Activated T-cell treated with anti-CD3 and anti-CD28 coated beads, Interleukin-2, amount 50 U/mL, for 48 hours (primary cell): ENCODE data around the gene LRRC8D.

Experiments used
- DNase-seq, 2 experiments: peaks; one replicate each; pipeline ENCODE4 v3.0.0-alpha.2; 2020

The LRRC8D gene

GRCh38 chr1:89807983-89808382, 12.8 kb upstream of the LRRC8D start:
- DNase-seq = no peak

GRCh38 chr1:89808441-89809117, 12.3 kb upstream of the LRRC8D start:
- no peak for DNase-seq

- no peak for DNase-seq
These were observed 11.3 kb upstream of the LRRC8D start for GRCh38 chr1:89809556-89809955.

- no peak for DNase-seq
These were observed 10.5 kb upstream of the LRRC8D start for GRCh38 chr1:89810302-89810701.

GRCh38 chr1:89810880-89811279, 10.0 kb upstream of the LRRC8D start:
- DNase-seq = no peak

GRCh38 chr1:89812992-89813391, 7.8 kb upstream of the LRRC8D start:
- no peak for DNase-seq

- DNase-seq = no peak
These were observed 5.8 kb upstream of the LRRC8D start for GRCh38 chr1:89815040-89815439.

- DNase-seq = no peak
These were observed 5.2 kb upstream of the LRRC8D start for GRCh38 chr1:89815611-89816010.

- DNase-seq = no peak
These were observed 4.5 kb upstream of the LRRC8D start for GRCh38 chr1:89816366-89816765.

- DNase-seq = peak; percentile 72 to 77
These were observed 683 bp downstream of the LRRC8D start for GRCh38 chr1:89821322-89822108.

- no peak for DNase-seq
These were observed 1.5 kb downstream of the LRRC8D start for GRCh38 chr1:89822109-89822962.

GRCh38 chr1:89822999-89823628, 2.3 kb downstream of the LRRC8D start:
- DNase-seq = no peak

GRCh38 chr1:89823679-89824292, 3.0 kb downstream of the LRRC8D start:
- DNase-seq = no peak

GRCh38 chr1:89826594-89826993, 5.8 kb downstream of the LRRC8D start:
- DNase-seq = no peak

- no peak for DNase-seq
These were observed 6.5 kb downstream of the LRRC8D start for GRCh38 chr1:89827330-89827729.

- no peak for DNase-seq
These were observed 7.1 kb downstream of the LRRC8D start for GRCh38 chr1:89827902-89828301.

GRCh38 chr1:89829186-89829585, 8.4 kb downstream of the LRRC8D start:
- no peak for DNase-seq

GRCh38 chr1:89831462-89832120, 10.8 kb downstream of the LRRC8D start:
- DNase-seq = no peak

- DNase-seq = no peak
These were observed 11.8 kb downstream of the LRRC8D start for GRCh38 chr1:89832496-89833127.

- no peak for DNase-seq
These were observed 12.6 kb downstream of the LRRC8D start for GRCh38 chr1:89833183-89834082.
